Neuronal stem cell (in vitro differentiated cells): ENCODE data around the gene DZIP3.

Experiments
- DNase-seq: peaks from one replicate; pipeline ENCODE4 v3.0.0-alpha.2; 2013; ENCODE audit warnings: low spot score
- H2AFZ ChIP-seq: one replicate; pipeline ENCODE4 v1.6.1; 2013; ENCODE audit warnings: mild to moderate bottlenecking, low read length, inconsistent platforms
- H2AK5ac ChIP-seq: 2 replicates; pipeline ENCODE4 v1.6.1; 2013; ENCODE audit warnings: low read depth, mild to moderate bottlenecking, inconsistent platforms, low read length, moderate library complexity, mixed read lengths
- H2BK120ac ChIP-seq: 2 replicates; pipeline ENCODE4 v1.6.1; 2013; ENCODE audit warnings: low read depth, mild to moderate bottlenecking, inconsistent platforms, low read length, moderate library complexity, mixed read lengths
- H2BK12ac ChIP-seq: one replicate; pipeline ENCODE4 v1.6.1; 2013; ENCODE audit warnings: low read length, inconsistent platforms
- H2BK15ac ChIP-seq: 2 replicates; pipeline ENCODE4 v1.6.1; 2013; ENCODE audit warnings: mild to moderate bottlenecking, low read length, inconsistent platforms, mixed read lengths
- H2BK5ac ChIP-seq: one replicate; pipeline ENCODE4 v1.6.1; 2013; ENCODE audit warnings: inconsistent platforms, mild to moderate bottlenecking, low read length, moderate library complexity
- H3K14ac ChIP-seq: one replicate; pipeline ENCODE4 v1.6.1; 2013; ENCODE audit warnings: low read length, inconsistent platforms
- H3K18ac ChIP-seq: 2 replicates; pipeline ENCODE4 v1.6.1; 2013; ENCODE audit warnings: low read length, inconsistent platforms
- H3K23ac ChIP-seq: 2 replicates; pipeline ENCODE4 v1.6.1; 2013; ENCODE audit warnings: low read depth, mild to moderate bottlenecking, mixed read lengths, low read length, inconsistent platforms; ENCODE audit not compliant: poor library complexity
- H3K27ac ChIP-seq: replicated peaks from 3 replicates; pipeline ENCODE4 v1.5.1; 2013; ENCODE audit warnings: low read length, inconsistent platforms
- H3K27me3 ChIP-seq, 3 experiments: 2 replicates each; pipeline ENCODE4 v1.6.1; 2013; ENCODE audit warnings: low read length in 3 of 3, mild to moderate bottlenecking in 2 of 3, inconsistent platforms in 1 of 3, low read depth in 1 of 3, mixed read lengths in 1 of 3, moderate library complexity in 1 of 3; ENCODE audit not compliant: control insufficient read depth in 3 of 3, insufficient read depth in 3 of 3
- H3K36me3 ChIP-seq, 2 donors: replicated peaks in 1 of 2; 2 replicates each; pipeline ENCODE4 v1.6.1; 2013; ENCODE audit warnings: low read length in 2 of 2; ENCODE audit not compliant: control insufficient read depth in 2 of 2, insufficient read depth in 2 of 2
- H3K4ac ChIP-seq: 2 replicates; pipeline ENCODE4 v1.6.1; 2013; ENCODE audit warnings: inconsistent platforms, mild to moderate bottlenecking, low read length, moderate library complexity
- H3K4me1 ChIP-seq, 2 donors: 1 replicate in 1 of 2; 2 replicates in 1 of 2; pipeline ENCODE4 v1.6.1; 2013; ENCODE audit warnings: low read length in 2 of 2, low read depth in 1 of 2; ENCODE audit not compliant: control insufficient read depth in 2 of 2, insufficient read depth in 1 of 2
- H3K4me2 ChIP-seq: one replicate; pipeline ENCODE4 v1.6.1; 2013; ENCODE audit warnings: mild to moderate bottlenecking, low read length, inconsistent platforms; ENCODE audit not compliant: insufficient read depth, poor library complexity, severe bottlenecking
- H3K4me3 ChIP-seq, 2 donors: 2 replicates each; pipeline ENCODE4 v1.5.1; 2013; ENCODE audit warnings: low read length in 2 of 2, mild to moderate bottlenecking in 2 of 2, inconsistent platforms in 1 of 2, moderate library complexity in 1 of 2
- H3K79me1 ChIP-seq: one replicate; pipeline ENCODE4 v1.6.1; 2013; ENCODE audit warnings: low read depth, mild to moderate bottlenecking, inconsistent platforms, low read length, moderate library complexity
- H3K9ac ChIP-seq: one replicate; pipeline ENCODE4 v1.6.1; 2013; ENCODE audit warnings: mild to moderate bottlenecking, low read depth, low read length, inconsistent platforms; ENCODE audit not compliant: poor library complexity
- H3K9me3 ChIP-seq, 2 donors: replicated peaks in 1 of 2; 2 replicates each; pipeline versions ENCODE3 to v1.6.1; 2013; ENCODE audit warnings: low read length in 2 of 2, mild to moderate bottlenecking in 2 of 2, inconsistent platforms in 1 of 2, low read depth in 1 of 2, mixed read lengths in 1 of 2, moderate library complexity in 1 of 2; ENCODE audit not compliant: control insufficient read depth in 2 of 2, insufficient read depth in 1 of 2
- H4K8ac ChIP-seq: one replicate; pipeline ENCODE4 v1.6.1; 2013; ENCODE audit warnings: low read depth, mild to moderate bottlenecking, inconsistent platforms, low read length, moderate library complexity
- H4K91ac ChIP-seq: one replicate; pipeline ENCODE4 v1.6.1; 2013; ENCODE audit warnings: low read length, low read depth, mild to moderate bottlenecking, inconsistent platforms; ENCODE audit not compliant: poor library complexity
- WGBS, 2 donors: extraction: QIAGEN DNeasy Blood & Tissue Kit; methylation state at CpG; one replicate each; pipeline ENCODE4 v1.1.7; 2013; ENCODE audit warnings: missing lambda C conversion rate in 2 of 2, mixed read lengths in 1 of 2; ENCODE audit not compliant: insufficient read length in 2 of 2, insufficient replicate concordance in 1 of 2; ENCODE audit errors: extremely low coverage in 2 of 2; 5-methylcytosine and 5-hydroxymethylcytosine counted together

The DZIP3 gene

GRCh38 chr3:108669208-108669607 is 79.7 kb downstream of the DZIP3 start:
- no peak overlapping the region for H3K14ac ChIP-seq
- H3K4me1 ChIP-seq, result no peaks in the 10 kb centered on the region
- no peak for DNase-seq
- no peak overlapping the region for H2BK5ac ChIP-seq
- H2AFZ ChIP-seq, result no peak overlapping the region
- no peak overlapping the region for H3K4me3 ChIP-seq
- H3K27me3 ChIP-seq, result no peaks in the 10 kb centered on the region
- no peak overlapping the region for H3K9ac ChIP-seq
- H4K8ac ChIP-seq, result no peak overlapping the region
- no peak overlapping the region for H4K91ac ChIP-seq
- peaks cover 0 to 5% of the 10 kb centered on the region in 2 donors for H3K9me3 ChIP-seq
- H3K4me2 ChIP-seq, result no peak overlapping the region
- H3K36me3 ChIP-seq, result peaks cover 0 to 48% of the 10 kb centered on the region in 2 donors
- no peak overlapping the region for H3K23ac ChIP-seq
- H2BK12ac ChIP-seq, result no peak overlapping the region
- H2BK15ac ChIP-seq, result no peak overlapping the region
- H2BK120ac ChIP-seq, result no peak overlapping the region
- H3K4ac ChIP-seq, result no peak overlapping the region
- H3K18ac ChIP-seq, result no peak overlapping the region
- H2AK5ac ChIP-seq, result no peak overlapping the region
- H3K27ac ChIP-seq, result no peak overlapping the region
- no peaks in the 10 kb centered on the region for H3K79me1 ChIP-seq

GRCh38 chr3:108672701-108673100 is 83.2 kb downstream of the DZIP3 start:
- Histone ChIP-seq H2BK5ac (no peak overlapping the region), H3K79me1 (no peaks in the 10 kb centered on the region), H3K4me1 (no peaks in the 10 kb centered on the region), H4K8ac (no peak overlapping the region), H3K9me3 (no peaks in the 10 kb centered on the region), H3K27ac (no peak overlapping the region), H2BK12ac (no peak overlapping the region), H3K14ac (no peak overlapping the region), H3K23ac (no peak overlapping the region), H3K4me3 (no peak overlapping the region), H3K9ac (no peak overlapping the region), H2BK15ac (no peak overlapping the region), H3K18ac (no peak overlapping the region), H3K27me3 (no peaks in the 10 kb centered on the region), H2BK120ac (no peak overlapping the region), H3K4me2 (no peak overlapping the region), H2AFZ (no peak overlapping the region), H2AK5ac (no peak overlapping the region), H3K36me3 (peaks cover 1 to 53% of the 10 kb centered on the region in 2 donors), H3K4ac (no peak overlapping the region), H4K91ac (no peak overlapping the region)
- DNase-seq, result no peak

- H4K8ac ChIP-seq, result no peak overlapping the region
- H3K27me3 ChIP-seq, result no peaks in the 10 kb centered on the region
- no peak overlapping the region for H3K4me2 ChIP-seq
- H3K9ac ChIP-seq, result no peak overlapping the region
- no peak overlapping the region for H4K91ac ChIP-seq
- no CpG with 5 or more reads among the region's 3 CpGs for WGBS, 2 donors
- no peak overlapping the region for H3K27ac ChIP-seq
- no peak overlapping the region for H2BK5ac ChIP-seq
- DNase-seq, result no peak
- no peak overlapping the region for H3K23ac ChIP-seq
- H3K4me3 ChIP-seq, result no peak overlapping the region
- H3K4ac ChIP-seq, result no peak overlapping the region
- H2BK15ac ChIP-seq, result no peak overlapping the region
- H2BK12ac ChIP-seq, result no peak overlapping the region
- H3K79me1 ChIP-seq, result no peaks in the 10 kb centered on the region
- H2BK120ac ChIP-seq, result no peak overlapping the region
- no peaks in the 10 kb centered on the region for H3K4me1 ChIP-seq
- H3K36me3 ChIP-seq, result peaks cover 1 to 66% of the 10 kb centered on the region in 2 donors
- H3K14ac ChIP-seq, result no peak overlapping the region
- no peak overlapping the region for H2AK5ac ChIP-seq
- H3K9me3 ChIP-seq, result no peaks in the 10 kb centered on the region
- H3K18ac ChIP-seq, result no peak overlapping the region
- no peak overlapping the region for H2AFZ ChIP-seq
These were observed 84.6 kb downstream of the DZIP3 start for GRCh38 chr3:108673988-108674661.

GRCh38 chr3:108677811-108678210 is 88.3 kb downstream of the DZIP3 start:
- no peak overlapping the region for H2BK15ac ChIP-seq
- no CpG with 5 or more reads among the region's 1 CpG for WGBS, 2 donors
- peaks cover 1 to 47% of the 10 kb centered on the region in 2 donors for H3K36me3 ChIP-seq
- H2BK12ac ChIP-seq, result no peak overlapping the region
- H3K9ac ChIP-seq, result no peak overlapping the region
- no peak overlapping the region for H2AFZ ChIP-seq
- no peaks in the 10 kb centered on the region for H3K9me3 ChIP-seq
- no peak overlapping the region for H2BK120ac ChIP-seq
- no peaks in the 10 kb centered on the region for H3K27me3 ChIP-seq
- H3K79me1 ChIP-seq, result no peaks in the 10 kb centered on the region
- H3K27ac ChIP-seq, result no peak overlapping the region
- H3K23ac ChIP-seq, result no peak overlapping the region
- H3K4me2 ChIP-seq, result no peak overlapping the region
- no peak for DNase-seq
- no peaks in the 10 kb centered on the region for H3K4me1 ChIP-seq
- H3K14ac ChIP-seq, result no peak overlapping the region
- H3K18ac ChIP-seq, result no peak overlapping the region
- H3K4ac ChIP-seq, result no peak overlapping the region
- no peak overlapping the region for H2AK5ac ChIP-seq
- no peak overlapping the region for H2BK5ac ChIP-seq
- no peak overlapping the region for H4K8ac ChIP-seq
- no peak overlapping the region for H4K91ac ChIP-seq
- H3K4me3 ChIP-seq, result no peak overlapping the region
